Fibroblast of lung (primary cell): Measurements from ENCODE around the gene MICAL2.

Source experiments
- EZH2 ChIP-seq: IDR thresholded peaks from 2 replicates; pipeline ENCODE4 v1.5.1; 2012; ENCODE audit warnings: low read length, control low read depth, mild to moderate bottlenecking; ENCODE audit errors: missing control alignments
- TF ChIP-seq, protein P1 (sequence below), 2 donors: IDR thresholded peaks in 1 of 2; conservative IDR thresholded peaks in 1 of 2; 1 replicate in 1 of 2; 2 replicates in 1 of 2; pipeline ENCODE4 v1.5.1; 2011 to 2012; ENCODE audit warnings: low read length in 2 of 2, control low read depth in 1 of 2, inconsistent platforms in 1 of 2, low read depth in 1 of 2, mild to moderate bottlenecking in 1 of 2

DNA sequence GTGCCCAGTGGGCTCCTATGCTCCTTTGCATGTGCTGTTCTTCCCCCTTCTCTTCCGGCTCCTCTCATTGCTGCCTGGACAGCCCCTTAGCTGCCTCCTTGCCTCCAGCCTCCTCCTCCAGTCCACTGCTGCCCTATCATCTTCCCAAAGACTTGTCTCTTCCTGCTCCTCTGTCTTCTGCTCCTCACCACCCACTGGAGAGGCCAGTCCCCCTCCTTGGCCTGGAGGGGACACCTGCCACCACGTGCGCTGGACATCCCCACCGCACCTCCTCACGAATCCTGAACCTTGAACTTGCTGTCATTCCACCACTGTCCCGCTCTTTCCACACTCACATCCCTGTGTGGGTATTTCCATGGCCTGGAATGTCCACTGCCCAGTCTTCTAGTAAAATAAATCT is 49.8 kb downstream of the MICAL2 start:
- TF ChIP-seq, protein P1, sequence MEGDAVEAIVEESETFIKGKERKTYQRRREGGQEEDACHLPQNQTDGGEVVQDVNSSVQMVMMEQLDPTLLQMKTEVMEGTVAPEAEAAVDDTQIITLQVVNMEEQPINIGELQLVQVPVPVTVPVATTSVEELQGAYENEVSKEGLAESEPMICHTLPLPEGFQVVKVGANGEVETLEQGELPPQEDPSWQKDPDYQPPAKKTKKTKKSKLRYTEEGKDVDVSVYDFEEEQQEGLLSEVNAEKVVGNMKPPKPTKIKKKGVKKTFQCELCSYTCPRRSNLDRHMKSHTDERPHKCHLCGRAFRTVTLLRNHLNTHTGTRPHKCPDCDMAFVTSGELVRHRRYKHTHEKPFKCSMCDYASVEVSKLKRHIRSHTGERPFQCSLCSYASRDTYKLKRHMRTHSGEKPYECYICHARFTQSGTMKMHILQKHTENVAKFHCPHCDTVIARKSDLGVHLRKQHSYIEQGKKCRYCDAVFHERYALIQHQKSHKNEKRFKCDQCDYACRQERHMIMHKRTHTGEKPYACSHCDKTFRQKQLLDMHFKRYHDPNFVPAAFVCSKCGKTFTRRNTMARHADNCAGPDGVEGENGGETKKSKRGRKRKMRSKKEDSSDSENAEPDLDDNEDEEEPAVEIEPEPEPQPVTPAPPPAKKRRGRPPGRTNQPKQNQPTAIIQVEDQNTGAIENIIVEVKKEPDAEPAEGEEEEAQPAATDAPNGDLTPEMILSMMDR (conservative IDR thresholded peaks at IDR 0.05 in 1 of 2, IDR thresholded peaks at IDR 0.05 in 1 of 2; ENCODE audit: low read depth in 1 of 2, low read length in 2 of 2) = no peak
- TF ChIP-seq EZH2 = no peak
